Measurements from ENCODE around the gene SRRT.

DNA sequence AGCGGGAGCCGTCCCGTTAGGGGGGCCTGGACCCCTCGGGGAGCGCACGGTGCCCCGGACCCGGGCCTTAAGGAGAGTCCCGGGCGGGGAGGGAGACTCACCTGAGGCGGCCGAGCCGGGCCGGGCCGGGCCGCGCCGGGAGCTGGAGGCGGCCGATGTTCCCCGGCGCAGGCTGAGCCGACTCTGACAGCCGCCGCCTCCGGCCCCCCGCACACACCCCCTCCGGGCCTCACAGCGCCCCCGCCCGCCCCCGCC, 20.7 kb downstream of the SRRT start, which contains the start of gene ACHE:
- TF ChIP-seq, protein P1, sequence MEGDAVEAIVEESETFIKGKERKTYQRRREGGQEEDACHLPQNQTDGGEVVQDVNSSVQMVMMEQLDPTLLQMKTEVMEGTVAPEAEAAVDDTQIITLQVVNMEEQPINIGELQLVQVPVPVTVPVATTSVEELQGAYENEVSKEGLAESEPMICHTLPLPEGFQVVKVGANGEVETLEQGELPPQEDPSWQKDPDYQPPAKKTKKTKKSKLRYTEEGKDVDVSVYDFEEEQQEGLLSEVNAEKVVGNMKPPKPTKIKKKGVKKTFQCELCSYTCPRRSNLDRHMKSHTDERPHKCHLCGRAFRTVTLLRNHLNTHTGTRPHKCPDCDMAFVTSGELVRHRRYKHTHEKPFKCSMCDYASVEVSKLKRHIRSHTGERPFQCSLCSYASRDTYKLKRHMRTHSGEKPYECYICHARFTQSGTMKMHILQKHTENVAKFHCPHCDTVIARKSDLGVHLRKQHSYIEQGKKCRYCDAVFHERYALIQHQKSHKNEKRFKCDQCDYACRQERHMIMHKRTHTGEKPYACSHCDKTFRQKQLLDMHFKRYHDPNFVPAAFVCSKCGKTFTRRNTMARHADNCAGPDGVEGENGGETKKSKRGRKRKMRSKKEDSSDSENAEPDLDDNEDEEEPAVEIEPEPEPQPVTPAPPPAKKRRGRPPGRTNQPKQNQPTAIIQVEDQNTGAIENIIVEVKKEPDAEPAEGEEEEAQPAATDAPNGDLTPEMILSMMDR (IDR thresholded peaks at IDR 0.05) = no peak
- TF ChIP-seq POLR2A (IDR thresholded peaks at IDR 0.05) = no peak
